A673 (cell line): ENCODE data around the gene ANK3. TPM values are rescaled to one million over a fixed set of nuclear protein-coding genes. Genes with fewer than 3 reads are reported as not detected.

Experiments used
- BruUV-seq: library from RNA; stranded (reverse); fragments of 400-500 nt; replicated peaks from 2 replicates; lab custom pipeline; 2021; lab: Mats Ljungman, UMichigan
- CTCF ChIA-PET: fragments of 300-600 bp; sonication (Branson Sonifier 250); formaldehyde crosslinking; loops from one replicate; lab custom pipeline; 2022; ENCODE audit warnings: antibody characterized with exemption; lab: Charles Lee
- POLR2A ChIA-PET: fragments of 300-600 bp; sonication (Branson Sonifier 250); formaldehyde crosslinking; loops from one replicate; lab custom pipeline; 2022; ENCODE audit warnings: antibody characterized with exemption; ENCODE audit not compliant: low non-redundant PET; lab: Charles Lee
- DNase-seq: peaks from one replicate; pipeline ENCODE4 v3.0.0-alpha.2; 2015; ENCODE audit warnings: low spot score
- H3K27ac ChIP-seq: fragments of 200-600 bp; sonication (generic); 2 replicates; pipeline ENCODE4 v1.5.1; 2016; ENCODE audit warnings: mixed run types, low read depth, mild to moderate bottlenecking, mixed read lengths, antibody characterized with exemption, low read length; ENCODE audit not compliant: poor library complexity, severe bottlenecking
- H3K27me3 ChIP-seq: fragments of 200-600 bp; sonication (generic); replicated peaks from 2 replicates; pipeline ENCODE4 v1.6.1; 2017; ENCODE audit warnings: mixed run types, low read depth, mild to moderate bottlenecking, mixed read lengths, antibody characterized with exemption, low read length; ENCODE audit not compliant: insufficient read depth, poor library complexity
- H3K36me3 ChIP-seq: fragments of 200-600 bp; sonication (generic); 2 replicates; pipeline ENCODE4 v1.6.1; 2016; ENCODE audit warnings: mixed run types, mild to moderate bottlenecking, mixed read lengths, antibody characterized with exemption, low read length; ENCODE audit not compliant: insufficient read depth, poor library complexity, severe bottlenecking
- H3K4me1 ChIP-seq: fragments of 200-600 bp; sonication (generic); 2 replicates; pipeline ENCODE4 v1.6.1; 2017; ENCODE audit warnings: mixed run types, mild to moderate bottlenecking, mixed read lengths, antibody characterized with exemption, low read length; ENCODE audit not compliant: insufficient read depth, poor library complexity, severe bottlenecking
- H3K4me3 ChIP-seq: fragments of 200-600 bp; sonication (generic); 2 replicates; pipeline ENCODE4 v1.5.1; 2016; ENCODE audit warnings: low read depth, mixed run types, mild to moderate bottlenecking, mixed read lengths, low read length; ENCODE audit not compliant: poor library complexity, severe bottlenecking
- H3K9me3 ChIP-seq: fragments of 200-600 bp; sonication (generic); 2 replicates; pipeline ENCODE4 v1.6.1; 2016; ENCODE audit warnings: mixed run types, low read depth, mild to moderate bottlenecking, mixed read lengths, antibody characterized with exemption, low read length; ENCODE audit not compliant: poor library complexity, severe bottlenecking
- EZH2 ChIP-seq: fragments of 200-600 bp; sonication (generic); IDR thresholded peaks from 2 replicates; pipeline ENCODE4 v1.6.1; 2017; ENCODE audit warnings: borderline replicate concordance, low read depth, mild to moderate bottlenecking, mixed read lengths, antibody characterized with exemption, low read length; ENCODE audit not compliant: poor library complexity, severe bottlenecking
- intact Hi-C: fragments of 100-400 bp; cut with micrococcal nuclease; formaldehyde crosslinking; loops from one replicate; pipeline ENCODE4 v1.10.0; 2022; ENCODE audit not compliant: unreplicated experiment
- total RNA-seq: library from RNA; stranded (reverse); gene quantifications from 2 replicates; pipeline ENCODE4 v1.2.3, GENCODE V29; 2021
- TF ChIP-seq, protein P1 (sequence below): fragments of 300-800, 200-600 bp; sonication (generic); conservative IDR thresholded peaks from 2 replicates; pipeline ENCODE4 v1.5.1; 2017; ENCODE audit warnings: low read depth, mild to moderate bottlenecking, antibody characterized with exemption, low read length, moderate library complexity, mixed read lengths

ANK3 gene
- total RNA-seq, 1 experiment from 2014 or later = 13.5 TPM

DNA sequence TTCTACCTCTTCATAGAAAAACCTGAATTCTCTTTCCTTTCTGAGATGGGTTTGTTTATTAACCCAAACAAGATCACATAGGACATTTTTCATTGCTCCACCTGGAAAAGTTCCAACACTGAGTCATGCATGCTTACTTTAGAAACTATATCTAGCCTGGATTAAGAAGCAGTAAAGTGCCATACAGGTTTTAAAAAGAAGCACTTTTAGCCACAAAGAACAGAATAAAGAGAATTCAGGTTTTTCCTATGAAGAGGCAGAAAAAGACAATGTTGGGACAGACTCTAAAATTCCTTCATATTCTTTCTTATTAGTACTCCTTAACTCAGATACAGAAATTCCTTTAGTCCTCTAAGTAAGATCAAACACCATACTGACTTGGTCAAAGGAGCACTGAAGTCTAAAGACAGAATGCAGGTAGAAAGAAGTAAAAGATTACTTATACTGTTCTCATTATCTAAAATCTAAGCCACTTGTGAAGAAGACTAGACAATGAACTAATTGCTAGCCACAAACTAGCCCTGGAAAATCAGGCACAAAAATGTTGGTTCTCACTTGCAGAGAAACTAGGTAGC is 241.3 kb downstream of the ANK3 start:
- intact Hi-C loops = no loop called here
- CTCF ChIA-PET = no interaction called here

DNA sequence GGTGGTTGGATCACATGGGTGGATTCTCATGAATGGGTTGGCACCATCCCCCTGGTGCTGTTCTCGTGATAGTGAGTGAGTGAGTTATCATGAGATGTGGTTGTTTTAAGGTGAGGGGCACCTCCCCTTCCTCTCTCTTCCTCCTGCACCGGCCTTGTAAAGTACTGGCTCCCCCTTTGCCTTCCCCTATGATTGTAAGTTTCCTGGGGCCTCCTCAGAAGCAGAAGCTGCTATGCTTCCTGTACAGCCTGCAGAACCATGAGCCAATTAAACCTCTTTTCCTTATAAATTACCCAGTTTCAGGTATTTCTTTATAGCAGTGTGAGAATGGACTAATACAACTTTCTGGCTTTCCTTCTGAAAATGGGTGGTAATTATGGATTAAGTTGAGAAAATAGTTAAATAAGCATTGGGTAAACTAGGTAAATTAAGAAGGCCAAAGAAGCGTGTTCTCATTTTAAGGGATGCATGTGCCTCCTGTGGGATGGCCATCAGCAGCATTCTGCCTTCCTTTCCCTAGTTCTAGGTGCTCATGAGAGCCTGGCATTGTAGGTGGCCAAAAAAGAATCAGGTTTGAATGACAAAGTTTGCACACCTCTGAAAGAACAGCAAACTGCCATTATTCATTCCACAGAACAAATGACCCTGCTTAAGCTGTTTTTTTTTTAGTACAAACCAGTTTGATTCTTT is 242.0 kb downstream of the ANK3 start:
- H3K9me3 ChIP-seq = no peaks in the 10 kb centered on the region
- no peaks in the 10 kb centered on the region for H3K4me1 ChIP-seq
- H3K4me3 ChIP-seq = no peak overlapping the region
- POLR2A ChIA-PET = no interaction called here
- no peak for TF ChIP-seq EZH2
- BruUV-seq = no TSS peak
- intact Hi-C loops = no loop called here
- CTCF ChIA-PET = no interaction called here
- H3K27me3 ChIP-seq = no peaks in the 10 kb centered on the region
- H3K27ac ChIP-seq = no peak overlapping the region
- no peaks in the 10 kb centered on the region for H3K36me3 ChIP-seq
- no peak for DNase-seq

More for the DNA sequence above, 241.3 kb downstream of the ANK3 start:
- Histone ChIP-seq H3K27me3 (no peaks in the 10 kb centered on the region), H3K27ac (no peak overlapping the region), H3K36me3 (no peaks in the 10 kb centered on the region), H3K4me3 (no peak overlapping the region), H3K9me3 (no peaks in the 10 kb centered on the region), H3K4me1 (no peaks in the 10 kb centered on the region)
- no TSS peak for BruUV-seq
- no peak for TF ChIP-seq EZH2
- TF ChIP-seq, protein P1, sequence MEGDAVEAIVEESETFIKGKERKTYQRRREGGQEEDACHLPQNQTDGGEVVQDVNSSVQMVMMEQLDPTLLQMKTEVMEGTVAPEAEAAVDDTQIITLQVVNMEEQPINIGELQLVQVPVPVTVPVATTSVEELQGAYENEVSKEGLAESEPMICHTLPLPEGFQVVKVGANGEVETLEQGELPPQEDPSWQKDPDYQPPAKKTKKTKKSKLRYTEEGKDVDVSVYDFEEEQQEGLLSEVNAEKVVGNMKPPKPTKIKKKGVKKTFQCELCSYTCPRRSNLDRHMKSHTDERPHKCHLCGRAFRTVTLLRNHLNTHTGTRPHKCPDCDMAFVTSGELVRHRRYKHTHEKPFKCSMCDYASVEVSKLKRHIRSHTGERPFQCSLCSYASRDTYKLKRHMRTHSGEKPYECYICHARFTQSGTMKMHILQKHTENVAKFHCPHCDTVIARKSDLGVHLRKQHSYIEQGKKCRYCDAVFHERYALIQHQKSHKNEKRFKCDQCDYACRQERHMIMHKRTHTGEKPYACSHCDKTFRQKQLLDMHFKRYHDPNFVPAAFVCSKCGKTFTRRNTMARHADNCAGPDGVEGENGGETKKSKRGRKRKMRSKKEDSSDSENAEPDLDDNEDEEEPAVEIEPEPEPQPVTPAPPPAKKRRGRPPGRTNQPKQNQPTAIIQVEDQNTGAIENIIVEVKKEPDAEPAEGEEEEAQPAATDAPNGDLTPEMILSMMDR = no peak
- POLR2A ChIA-PET = no interaction called here
- DNase-seq = peak; percentile 29

DNA sequence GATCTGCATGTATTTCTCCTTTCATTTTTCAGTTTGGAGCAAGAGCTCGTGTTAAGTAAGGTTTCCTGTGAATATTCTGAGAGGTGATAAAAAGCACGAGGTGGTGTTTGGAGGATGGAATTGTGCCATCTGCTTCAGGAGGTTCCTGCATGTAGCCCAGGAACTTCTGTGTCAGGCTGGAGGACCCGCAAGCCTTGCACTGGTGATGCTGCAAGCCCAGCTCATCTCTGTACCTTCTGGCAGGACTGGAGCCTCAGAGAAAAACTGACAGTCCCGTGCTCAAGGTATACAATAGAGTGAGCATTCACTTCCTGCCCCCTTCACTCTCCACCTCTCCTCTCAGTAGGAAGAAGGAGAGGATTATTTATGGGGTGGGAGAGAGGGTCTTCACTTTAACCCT is 242.7 kb downstream of the ANK3 start:
- Histone ChIP-seq H3K4me1 (no peaks in the 10 kb centered on the region), H3K9me3 (no peaks in the 10 kb centered on the region), H3K27ac (no peak overlapping the region), H3K4me3 (no peak overlapping the region), H3K36me3 (no peaks in the 10 kb centered on the region), H3K27me3 (no peaks in the 10 kb centered on the region)
- intact Hi-C loops = no loop called here
- no peak for TF ChIP-seq EZH2
- TF ChIP-seq, protein P1 = no peak
- DNase-seq = no peak
- no TSS peak for BruUV-seq
- POLR2A ChIA-PET = no interaction called here
- CTCF ChIA-PET = no interaction called here
